ENCODE results near the gene ACTN3.

ACTN3 gene

GRCh38 chr11:66609721-66610617 lies 63.3 kb downstream of the ACTN3 start:
- Histone ChIP-seq H3K9me3 (ENCODE audit: control insufficient read depth, insufficient read depth, low read length) (no peaks in the 10 kb centered on the region), H3K36me3 (ENCODE audit: control insufficient read depth, insufficient read depth, low read length) (peaks cover 10% of the 10 kb centered on the region), H3K4me1 (ENCODE audit: control insufficient read depth, insufficient read depth, low read length) (no peaks in the 10 kb centered on the region), H3K27me3 (ENCODE audit: control insufficient read depth, insufficient read depth, low read length) (no peaks in the 10 kb centered on the region), H3K9ac (ENCODE audit: low read depth, low read length) (no peak overlapping the region), H3K4me3 (ENCODE audit: low read depth, low read length) (no peak overlapping the region)

GRCh38 chr11:66612458-66612857 lies 65.8 kb downstream of the ACTN3 start:
- H3K27me3 ChIP-seq (ENCODE audit: control insufficient read depth, insufficient read depth, low read length), result no peaks in the 10 kb centered on the region
- no peaks in the 10 kb centered on the region for H3K9me3 ChIP-seq (ENCODE audit: control insufficient read depth, insufficient read depth, low read length)
- H3K4me3 ChIP-seq (ENCODE audit: low read depth, low read length), result no peak overlapping the region
- H3K36me3 ChIP-seq (ENCODE audit: control insufficient read depth, insufficient read depth, low read length), result peaks cover 6% of the 10 kb centered on the region
- no peak overlapping the region for H3K9ac ChIP-seq (ENCODE audit: low read depth, low read length)
- H3K4me1 ChIP-seq (ENCODE audit: control insufficient read depth, insufficient read depth, low read length), result no peaks in the 10 kb centered on the region

Measured in iPS-15b (cell line).